K562 (cell line): ENCODE data around the gene B3GNT7. TPM values are rescaled to one million over a fixed set of nuclear protein-coding genes. Genes with fewer than 3 reads are reported as not detected.

Experiments
- CBX8 ChIP-seq: fragments of 200-600 bp; sonication (generic); IDR thresholded peaks from 2 replicates; pipeline ENCODE4 v1.6.1; 2012; ENCODE audit warnings: borderline replicate concordance, mixed run types, low read depth, mild to moderate bottlenecking, moderate library complexity, mixed read lengths, low read length, control low read depth, inconsistent platforms; ENCODE audit not compliant: poor library complexity, severe bottlenecking; ENCODE audit errors: extremely low read depth
- MAFF ChIP-seq: IDR thresholded peaks from 2 replicates; pipeline ENCODE4 v1.6.1; 2012; ENCODE audit warnings: low read length, improper control_type of control experiment
- ZBTB17 ChIP-seq: fragments of 450-650 bp; formaldehyde crosslinking; IDR thresholded peaks from 2 replicates; pipeline ENCODE4 v1.4.0; 2020; ENCODE audit warnings: mild to moderate bottlenecking
- polyA plus RNA-seq, 8 experiments: library from polyadenylated mRNA; depleted of rRNA in 4 of 8; stranded (reverse) in 5 of 8; unstranded in 3 of 8; fragments of >200 nt; fragmentation: Nextera tagmentation in 2 of 8; fragmentation: Illumina TruSeq in 1 of 8; extraction: Ambion mirVana in 2 of 8; extraction: Trizol in 1 of 8; gene quantifications; 2 replicates each; pipeline versions ENCODE4 v1.2.1 to v1.2.3, GENCODE V29; 2011 to 2014; ENCODE audit warnings: inconsistent platforms in 1 of 8, missing spikeins in 1 of 8
- total RNA-seq, 7 experiments: library from RNA; depleted of rRNA in 6 of 7; stranded (reverse); fragments of >200 nt in 6 of 7; fragmentation: Illumina TruSeq in 2 of 7; extraction: Trizol in 2 of 7; gene quantifications; 2 replicates each; pipeline versions ENCODE4 v1.2.1 to v1.2.3, GENCODE V29; 2011 to 2021; ENCODE audit warnings: low replicate concordance in 1 of 7
- TF ChIP-seq, protein P1 (sequence below), 2 experiments: fragments of 450-650 bp; formaldehyde crosslinking in 1 of 2; IDR thresholded peaks; 2 replicates each; pipeline versions ENCODE4 v1.4.0 to v1.6.1; 2014 to 2020; ENCODE audit warnings: mild to moderate bottlenecking in 2 of 2, borderline replicate concordance in 1 of 2, low read depth in 1 of 2
- TF ChIP-seq, protein P2 (sequence below): fragments of 450-650 bp; IDR thresholded peaks from 2 replicates; pipeline ENCODE4 v1.6.1; 2016; ENCODE audit warnings: mild to moderate bottlenecking, moderate library complexity

Gene B3GNT7
- total and polyA plus RNA-seq, 9 of the 15 experiments (the other 6 are each of a cell fraction or from before 2014, with no cell fraction given): 0.20 TPM; not detected in 8

DNA sequence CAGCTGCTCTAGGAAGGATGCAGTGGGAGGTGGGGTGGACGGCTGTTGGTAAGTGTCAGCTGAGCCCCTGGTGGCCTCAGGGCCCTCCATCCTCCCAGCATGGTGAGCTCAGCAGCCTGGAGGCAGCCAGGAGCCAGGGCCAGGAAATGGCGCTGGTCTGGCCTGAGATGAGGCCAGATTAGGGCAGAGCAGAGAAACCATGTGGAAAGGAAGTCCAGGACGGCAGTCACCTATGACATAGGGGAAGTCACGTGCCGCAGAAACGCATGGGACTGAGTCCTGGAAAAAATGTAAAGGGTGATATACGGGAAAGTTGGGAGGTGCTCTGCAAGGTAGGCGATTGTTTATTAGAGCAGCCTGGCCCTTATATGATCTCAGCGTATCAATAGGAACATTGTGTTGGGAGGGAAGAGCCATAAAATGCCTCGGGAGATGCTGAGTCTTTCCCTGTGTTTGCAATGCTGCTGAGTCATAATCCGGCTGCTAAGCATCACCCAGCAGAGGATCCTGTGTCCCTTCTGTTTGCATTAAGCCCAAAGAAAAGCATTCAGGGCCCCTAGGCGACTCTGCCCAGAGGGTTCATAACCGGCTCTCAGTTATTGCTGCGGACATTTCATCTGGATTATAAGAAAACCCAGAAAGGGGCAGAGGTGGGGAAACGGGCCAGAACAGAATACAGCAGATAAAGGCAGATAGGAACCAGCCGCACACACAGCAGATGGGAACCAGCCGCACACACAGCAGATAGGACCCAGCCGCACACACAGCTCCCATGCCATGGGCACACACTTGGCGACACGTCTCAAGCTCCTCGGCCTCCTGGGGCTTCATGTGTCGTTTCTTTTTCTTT is 30.3 kb upstream of the B3GNT7 start (continued):
- TF ChIP-seq CBX8 (no peak), ZBTB17 (CRISPR knock-in tag) (0 out of 2 replicates have a peak, but pooled peaks have one; percentile 35), MAFF (0 out of 2 replicates have a peak, but pooled peaks have one; percentile 24)
- TF ChIP-seq, protein P1, sequence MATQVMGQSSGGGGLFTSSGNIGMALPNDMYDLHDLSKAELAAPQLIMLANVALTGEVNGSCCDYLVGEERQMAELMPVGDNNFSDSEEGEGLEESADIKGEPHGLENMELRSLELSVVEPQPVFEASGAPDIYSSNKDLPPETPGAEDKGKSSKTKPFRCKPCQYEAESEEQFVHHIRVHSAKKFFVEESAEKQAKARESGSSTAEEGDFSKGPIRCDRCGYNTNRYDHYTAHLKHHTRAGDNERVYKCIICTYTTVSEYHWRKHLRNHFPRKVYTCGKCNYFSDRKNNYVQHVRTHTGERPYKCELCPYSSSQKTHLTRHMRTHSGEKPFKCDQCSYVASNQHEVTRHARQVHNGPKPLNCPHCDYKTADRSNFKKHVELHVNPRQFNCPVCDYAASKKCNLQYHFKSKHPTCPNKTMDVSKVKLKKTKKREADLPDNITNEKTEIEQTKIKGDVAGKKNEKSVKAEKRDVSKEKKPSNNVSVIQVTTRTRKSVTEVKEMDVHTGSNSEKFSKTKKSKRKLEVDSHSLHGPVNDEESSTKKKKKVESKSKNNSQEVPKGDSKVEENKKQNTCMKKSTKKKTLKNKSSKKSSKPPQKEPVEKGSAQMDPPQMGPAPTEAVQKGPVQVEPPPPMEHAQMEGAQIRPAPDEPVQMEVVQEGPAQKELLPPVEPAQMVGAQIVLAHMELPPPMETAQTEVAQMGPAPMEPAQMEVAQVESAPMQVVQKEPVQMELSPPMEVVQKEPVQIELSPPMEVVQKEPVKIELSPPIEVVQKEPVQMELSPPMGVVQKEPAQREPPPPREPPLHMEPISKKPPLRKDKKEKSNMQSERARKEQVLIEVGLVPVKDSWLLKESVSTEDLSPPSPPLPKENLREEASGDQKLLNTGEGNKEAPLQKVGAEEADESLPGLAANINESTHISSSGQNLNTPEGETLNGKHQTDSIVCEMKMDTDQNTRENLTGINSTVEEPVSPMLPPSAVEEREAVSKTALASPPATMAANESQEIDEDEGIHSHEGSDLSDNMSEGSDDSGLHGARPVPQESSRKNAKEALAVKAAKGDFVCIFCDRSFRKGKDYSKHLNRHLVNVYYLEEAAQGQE (IDR thresholded peaks at IDR 0.05; ENCODE audit: borderline replicate concordance): no peak
- TF ChIP-seq, protein P1 (CRISPR knock-in tag; IDR thresholded peaks at IDR 0.05; ENCODE audit: low read depth): 0 out of 2 replicates have a peak, but pooled peaks have one; percentile 24
- TF ChIP-seq, protein P2, sequence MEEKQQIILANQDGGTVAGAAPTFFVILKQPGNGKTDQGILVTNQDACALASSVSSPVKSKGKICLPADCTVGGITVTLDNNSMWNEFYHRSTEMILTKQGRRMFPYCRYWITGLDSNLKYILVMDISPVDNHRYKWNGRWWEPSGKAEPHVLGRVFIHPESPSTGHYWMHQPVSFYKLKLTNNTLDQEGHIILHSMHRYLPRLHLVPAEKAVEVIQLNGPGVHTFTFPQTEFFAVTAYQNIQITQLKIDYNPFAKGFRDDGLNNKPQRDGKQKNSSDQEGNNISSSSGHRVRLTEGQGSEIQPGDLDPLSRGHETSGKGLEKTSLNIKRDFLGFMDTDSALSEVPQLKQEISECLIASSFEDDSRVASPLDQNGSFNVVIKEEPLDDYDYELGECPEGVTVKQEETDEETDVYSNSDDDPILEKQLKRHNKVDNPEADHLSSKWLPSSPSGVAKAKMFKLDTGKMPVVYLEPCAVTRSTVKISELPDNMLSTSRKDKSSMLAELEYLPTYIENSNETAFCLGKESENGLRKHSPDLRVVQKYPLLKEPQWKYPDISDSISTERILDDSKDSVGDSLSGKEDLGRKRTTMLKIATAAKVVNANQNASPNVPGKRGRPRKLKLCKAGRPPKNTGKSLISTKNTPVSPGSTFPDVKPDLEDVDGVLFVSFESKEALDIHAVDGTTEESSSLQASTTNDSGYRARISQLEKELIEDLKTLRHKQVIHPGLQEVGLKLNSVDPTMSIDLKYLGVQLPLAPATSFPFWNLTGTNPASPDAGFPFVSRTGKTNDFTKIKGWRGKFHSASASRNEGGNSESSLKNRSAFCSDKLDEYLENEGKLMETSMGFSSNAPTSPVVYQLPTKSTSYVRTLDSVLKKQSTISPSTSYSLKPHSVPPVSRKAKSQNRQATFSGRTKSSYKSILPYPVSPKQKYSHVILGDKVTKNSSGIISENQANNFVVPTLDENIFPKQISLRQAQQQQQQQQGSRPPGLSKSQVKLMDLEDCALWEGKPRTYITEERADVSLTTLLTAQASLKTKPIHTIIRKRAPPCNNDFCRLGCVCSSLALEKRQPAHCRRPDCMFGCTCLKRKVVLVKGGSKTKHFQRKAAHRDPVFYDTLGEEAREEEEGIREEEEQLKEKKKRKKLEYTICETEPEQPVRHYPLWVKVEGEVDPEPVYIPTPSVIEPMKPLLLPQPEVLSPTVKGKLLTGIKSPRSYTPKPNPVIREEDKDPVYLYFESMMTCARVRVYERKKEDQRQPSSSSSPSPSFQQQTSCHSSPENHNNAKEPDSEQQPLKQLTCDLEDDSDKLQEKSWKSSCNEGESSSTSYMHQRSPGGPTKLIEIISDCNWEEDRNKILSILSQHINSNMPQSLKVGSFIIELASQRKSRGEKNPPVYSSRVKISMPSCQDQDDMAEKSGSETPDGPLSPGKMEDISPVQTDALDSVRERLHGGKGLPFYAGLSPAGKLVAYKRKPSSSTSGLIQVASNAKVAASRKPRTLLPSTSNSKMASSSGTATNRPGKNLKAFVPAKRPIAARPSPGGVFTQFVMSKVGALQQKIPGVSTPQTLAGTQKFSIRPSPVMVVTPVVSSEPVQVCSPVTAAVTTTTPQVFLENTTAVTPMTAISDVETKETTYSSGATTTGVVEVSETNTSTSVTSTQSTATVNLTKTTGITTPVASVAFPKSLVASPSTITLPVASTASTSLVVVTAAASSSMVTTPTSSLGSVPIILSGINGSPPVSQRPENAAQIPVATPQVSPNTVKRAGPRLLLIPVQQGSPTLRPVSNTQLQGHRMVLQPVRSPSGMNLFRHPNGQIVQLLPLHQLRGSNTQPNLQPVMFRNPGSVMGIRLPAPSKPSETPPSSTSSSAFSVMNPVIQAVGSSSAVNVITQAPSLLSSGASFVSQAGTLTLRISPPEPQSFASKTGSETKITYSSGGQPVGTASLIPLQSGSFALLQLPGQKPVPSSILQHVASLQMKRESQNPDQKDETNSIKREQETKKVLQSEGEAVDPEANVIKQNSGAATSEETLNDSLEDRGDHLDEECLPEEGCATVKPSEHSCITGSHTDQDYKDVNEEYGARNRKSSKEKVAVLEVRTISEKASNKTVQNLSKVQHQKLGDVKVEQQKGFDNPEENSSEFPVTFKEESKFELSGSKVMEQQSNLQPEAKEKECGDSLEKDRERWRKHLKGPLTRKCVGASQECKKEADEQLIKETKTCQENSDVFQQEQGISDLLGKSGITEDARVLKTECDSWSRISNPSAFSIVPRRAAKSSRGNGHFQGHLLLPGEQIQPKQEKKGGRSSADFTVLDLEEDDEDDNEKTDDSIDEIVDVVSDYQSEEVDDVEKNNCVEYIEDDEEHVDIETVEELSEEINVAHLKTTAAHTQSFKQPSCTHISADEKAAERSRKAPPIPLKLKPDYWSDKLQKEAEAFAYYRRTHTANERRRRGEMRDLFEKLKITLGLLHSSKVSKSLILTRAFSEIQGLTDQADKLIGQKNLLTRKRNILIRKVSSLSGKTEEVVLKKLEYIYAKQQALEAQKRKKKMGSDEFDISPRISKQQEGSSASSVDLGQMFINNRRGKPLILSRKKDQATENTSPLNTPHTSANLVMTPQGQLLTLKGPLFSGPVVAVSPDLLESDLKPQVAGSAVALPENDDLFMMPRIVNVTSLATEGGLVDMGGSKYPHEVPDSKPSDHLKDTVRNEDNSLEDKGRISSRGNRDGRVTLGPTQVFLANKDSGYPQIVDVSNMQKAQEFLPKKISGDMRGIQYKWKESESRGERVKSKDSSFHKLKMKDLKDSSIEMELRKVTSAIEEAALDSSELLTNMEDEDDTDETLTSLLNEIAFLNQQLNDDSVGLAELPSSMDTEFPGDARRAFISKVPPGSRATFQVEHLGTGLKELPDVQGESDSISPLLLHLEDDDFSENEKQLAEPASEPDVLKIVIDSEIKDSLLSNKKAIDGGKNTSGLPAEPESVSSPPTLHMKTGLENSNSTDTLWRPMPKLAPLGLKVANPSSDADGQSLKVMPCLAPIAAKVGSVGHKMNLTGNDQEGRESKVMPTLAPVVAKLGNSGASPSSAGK: peak; percentile 43; the same call in 1 of the 2 replicates
